Stimulated activated CD4-positive, alpha-beta T cell treated with anti-CD3 and anti-CD28 coated beads, Interleukin-15, amount 100 ng/mL, for 1 hour (primary cell): Measurements from ENCODE around the gene KRTAP10-6.
"Not testable (repeated sequence)": the region's sequence is repeated elsewhere in the genome, so short reads cannot be mapped to it uniquely, and the experiment has no call there.

Experiments
- DNase-seq, 2 donors: peaks; one replicate each; pipeline ENCODE4 v3.0.0-alpha.2; 2020; ENCODE audit warnings: low read depth in 1 of 2, low spot score in 1 of 2

The KRTAP10-6 gene

GRCh38 chr21:44564099-44564498 lies 28.2 kb downstream of the KRTAP10-6 start:
- DNase-seq: no peak

DNA sequence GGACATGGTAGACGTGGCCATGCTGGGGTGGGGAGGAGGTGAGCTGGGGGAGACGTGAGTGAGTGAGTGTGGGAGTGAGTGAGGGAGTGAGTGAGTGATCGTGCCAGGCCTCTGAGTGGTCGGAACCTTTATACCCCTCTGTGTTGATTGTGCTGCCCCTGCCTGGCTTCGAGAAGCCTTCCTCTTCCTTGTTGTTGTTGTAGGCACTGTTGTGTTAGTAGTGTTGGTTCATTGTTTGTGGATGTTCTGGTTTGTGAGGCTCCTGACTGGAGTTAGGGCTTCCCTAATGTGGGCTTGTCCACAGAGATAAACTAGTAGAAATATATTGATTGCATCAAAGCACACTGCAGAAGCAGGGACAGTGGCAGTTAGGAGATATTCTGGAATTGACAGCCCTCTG lies 33.6 kb downstream of the KRTAP10-6 start, which contains the start of gene KRTAP10-3:
Gene KRTAP10-3 (minus strand): TSS at position 101 of the 400 bp plus-strand sequence. CDS start 80 bp downstream, at position 21.
- DNase-seq: no peak

GRCh38 chr21:44558329-44558675 lies 34.0 kb downstream of the KRTAP10-6 start:
- not testable (repeated sequence) for DNase-seq

- DNase-seq: no peak
Measured at GRCh38 chr21:44557491-44558328, 34.6 kb downstream of the KRTAP10-6 start.

DNA sequence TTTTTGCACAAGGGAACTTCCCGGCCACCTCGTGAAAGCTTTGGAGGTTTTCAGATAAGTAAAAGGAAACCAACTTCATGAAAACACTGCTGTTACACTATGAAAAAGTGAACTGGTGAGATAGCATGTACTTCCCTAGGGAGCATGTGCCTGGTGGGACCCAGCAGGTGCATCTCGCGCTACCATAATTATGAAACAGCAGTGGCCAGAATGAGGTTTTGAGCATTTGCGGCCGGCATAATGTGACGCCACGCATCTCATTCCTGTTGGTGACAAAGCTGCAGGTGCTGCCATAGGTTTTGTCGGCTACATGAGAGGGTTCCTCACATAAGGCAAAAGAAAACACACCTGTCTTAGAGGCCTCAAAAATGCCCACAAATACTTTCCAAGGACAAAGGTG lies 35.4 kb downstream of the KRTAP10-6 start:
- no peak for DNase-seq

- DNase-seq: no peak
Measured at GRCh38 chr21:44555200-44555875, 37.0 kb downstream of the KRTAP10-6 start.

DNA sequence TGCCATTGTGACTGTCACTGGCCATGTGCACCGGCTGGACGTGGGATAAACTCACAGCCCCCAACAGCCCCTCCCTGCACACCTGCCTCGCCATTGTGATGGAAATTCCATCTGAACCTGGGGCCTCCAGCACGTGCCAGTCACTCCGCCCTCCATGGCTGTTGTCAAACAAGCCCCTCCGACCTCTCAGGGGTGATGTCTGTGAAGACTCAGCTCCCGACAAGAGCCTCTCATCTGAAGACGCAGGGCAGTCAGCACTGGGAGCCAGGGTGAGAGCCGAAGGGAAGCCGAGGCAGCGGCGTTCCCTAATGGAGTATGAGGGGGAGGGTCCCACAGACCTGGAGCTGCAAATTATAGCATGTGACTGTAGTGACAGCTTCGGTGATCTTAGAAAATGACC lies 39.6 kb downstream of the KRTAP10-6 start:
- no peak for DNase-seq

GRCh38 chr21:44552136-44552535 lies 40.2 kb downstream of the KRTAP10-6 start:
- no peak for DNase-seq

DNA sequence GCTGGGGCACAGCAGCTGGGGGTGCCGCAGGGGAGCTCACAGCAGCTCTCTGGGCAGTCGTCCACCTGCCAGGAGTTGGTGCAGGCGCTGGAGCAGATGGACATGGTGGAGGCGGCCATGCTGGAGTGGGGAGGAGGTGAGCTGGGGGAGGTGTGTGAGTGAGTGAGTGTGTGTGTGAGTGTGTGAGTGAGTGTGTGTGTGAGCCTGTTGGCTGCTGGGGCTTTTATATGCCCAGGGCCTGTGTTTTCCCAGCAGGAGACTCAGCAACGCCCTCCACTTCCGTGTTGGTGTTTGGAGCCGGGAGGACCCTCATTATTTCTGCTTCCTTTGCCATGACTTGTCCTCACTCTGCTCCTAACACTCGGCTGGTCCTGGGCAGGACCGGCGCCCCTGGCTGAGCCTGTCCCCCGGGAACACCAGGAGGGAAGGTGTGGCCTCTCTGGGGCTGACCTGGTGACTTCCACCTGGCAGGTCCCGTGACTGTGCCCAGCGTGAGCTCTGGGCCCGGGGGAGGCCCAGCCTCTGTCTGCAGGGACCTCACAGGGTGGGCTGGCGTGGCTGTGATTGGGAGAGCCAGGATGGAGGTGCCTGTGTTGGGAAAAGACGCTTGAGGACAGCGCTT lies 40.9 kb downstream of the KRTAP10-6 start, which contains the start of gene KRTAP10-2:
Gene KRTAP10-2 (minus strand): TSS at position 166 of the 622 bp plus-strand sequence. CDS start 47 bp downstream, at position 119.
- no peak for DNase-seq

- no peak for DNase-seq
Measured at GRCh38 chr21:44550807-44551206, 41.5 kb downstream of the KRTAP10-6 start.

GRCh38 chr21:44550285-44550684 lies 42.0 kb downstream of the KRTAP10-6 start:
- DNase-seq: not testable (repeated sequence)

DNA sequence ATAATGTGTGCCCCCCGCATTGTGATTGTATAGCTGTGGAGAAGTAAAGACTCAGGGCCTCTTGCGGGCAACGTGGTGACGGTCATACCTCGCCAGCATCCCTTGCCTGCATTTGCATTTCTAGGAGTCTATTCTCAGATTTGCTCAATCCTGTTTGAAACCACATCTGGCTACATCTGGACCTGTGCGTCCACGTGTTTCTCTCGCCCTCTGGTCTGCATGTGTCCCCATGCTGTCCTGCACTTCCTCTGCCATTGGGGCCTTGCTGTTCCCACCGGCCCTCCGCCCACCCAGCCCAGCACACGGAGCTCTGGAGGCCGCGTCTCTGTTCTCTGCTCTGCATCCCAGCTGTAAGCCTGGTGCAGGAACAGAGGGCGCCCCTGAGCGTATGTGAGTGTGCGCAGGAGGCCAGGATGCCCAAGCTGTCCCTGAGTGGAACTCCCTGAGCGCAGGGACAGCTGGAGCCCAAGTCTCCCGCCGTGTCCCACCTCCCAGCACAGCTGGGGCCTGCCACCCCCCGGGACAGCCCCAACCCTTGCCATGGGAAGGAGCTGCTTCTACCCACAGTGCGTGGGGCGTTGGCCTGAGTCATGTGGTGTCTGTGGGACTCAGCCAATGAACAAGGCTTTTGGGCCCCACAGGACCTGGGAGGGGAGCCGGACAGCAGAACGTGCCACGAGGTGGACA lies 42.6 kb downstream of the KRTAP10-6 start:
- DNase-seq: no peak

GRCh38 chr21:44548922-44549321 lies 43.4 kb downstream of the KRTAP10-6 start:
- no peak for DNase-seq

GRCh38 chr21:44548381-44548780 lies 43.9 kb downstream of the KRTAP10-6 start:
- DNase-seq: no peak

GRCh38 chr21:44547656-44548331 lies 44.5 kb downstream of the KRTAP10-6 start:
- no peak for DNase-seq

DNA sequence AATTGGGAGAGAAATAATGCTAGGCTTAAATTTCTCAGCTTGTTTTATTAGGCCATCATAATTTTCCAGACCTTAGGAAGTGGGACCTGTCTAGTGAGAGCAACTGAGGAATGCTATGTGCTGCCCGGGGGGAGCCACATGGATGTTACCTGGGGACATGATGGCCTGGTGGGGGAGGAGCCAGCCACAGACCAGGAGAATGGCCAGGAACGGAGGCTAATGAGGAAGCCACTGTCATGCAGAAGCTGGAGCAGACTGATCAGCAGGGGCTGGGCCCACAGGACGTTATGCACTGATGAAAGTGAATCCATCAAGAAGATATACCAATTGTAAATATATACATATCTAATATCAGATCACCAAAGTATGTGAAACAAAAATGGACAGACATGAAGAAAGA lies 47.7 kb downstream of the KRTAP10-6 start:
- DNase-seq: no peak

DNA sequence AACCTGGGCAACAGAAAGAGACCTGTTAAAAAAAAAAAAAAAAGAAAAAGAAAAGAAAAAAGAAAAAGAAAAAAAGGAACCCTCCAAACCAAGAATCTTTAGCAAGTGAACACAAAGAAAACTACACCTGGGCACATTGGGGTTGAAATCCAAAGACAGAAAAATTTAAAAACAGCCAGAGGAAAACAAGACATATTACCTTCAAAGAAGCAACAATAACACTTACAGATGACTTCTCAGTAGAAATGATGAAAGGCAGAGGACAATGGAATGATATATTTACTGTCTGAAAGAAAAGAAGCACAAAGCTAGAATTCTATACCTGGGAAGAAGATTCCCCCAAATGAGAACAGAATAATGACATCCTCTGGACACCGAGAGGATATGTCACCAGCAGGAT lies 49.6 kb downstream of the KRTAP10-6 start:
- DNase-seq: no peak
